H1 (cell line): Measurements from ENCODE around the gene ADAT3. TPM values are rescaled to one million over a fixed set of nuclear protein-coding genes. Genes with fewer than 3 reads are reported as not detected.

Experiments
- CTCF ChIA-PET: fragments of 300-600 bp; sonication (Branson Sonifier 250); formaldehyde crosslinking; loops from one replicate; lab custom pipeline; 2021; ENCODE audit not compliant: partially characterized antibody; lab: Charles Lee
- POLR2A ChIA-PET: fragments of 300-600 bp; sonication (Branson Sonifier 250); formaldehyde crosslinking; loops from one replicate; lab custom pipeline; 2021; ENCODE audit warnings: inconsistent platforms; ENCODE audit not compliant: partially characterized antibody; lab: Charles Lee
- DNase-seq, 2 experiments: peaks; one replicate each; pipeline versions ENCODE4 v3.0.0 to v3.0.0-alpha.2; 2010 to 2022; ENCODE audit warnings: low spot score in 2 of 2, low read depth in 1 of 2, mixed read lengths in 1 of 2
- FAIRE-seq: peaks from 2 replicates; lab custom pipeline; 2011; peaks lifted over from hg19 to GRCh38; lab: Jason Lieb, UNC
- H2AFZ ChIP-seq: 2 replicates; pipeline ENCODE4 v1.8.1; 2012; ENCODE audit warnings: low read length, inconsistent platforms
- H2AK5ac ChIP-seq: 2 replicates; pipeline ENCODE4 v1.6.1; 2013; ENCODE audit warnings: low read depth, low read length
- H2BK120ac ChIP-seq: replicated peaks from 2 replicates; pipeline ENCODE3; 2013; ENCODE audit warnings: low read depth, low read length, inconsistent platforms
- H2BK12ac ChIP-seq: 2 replicates; pipeline ENCODE4 v1.6.1; 2013; ENCODE audit warnings: low read depth, low read length
- H2BK15ac ChIP-seq: 2 replicates; pipeline ENCODE4 v1.6.1; 2013; ENCODE audit warnings: low read length
- H2BK20ac ChIP-seq: 2 replicates; pipeline ENCODE4 v1.6.1; 2013; ENCODE audit warnings: low read length
- H2BK5ac ChIP-seq: 2 replicates; pipeline ENCODE4 v1.6.1; 2013; ENCODE audit warnings: low read depth, low read length
- H3K14ac ChIP-seq: 2 replicates; pipeline ENCODE4 v1.6.1; 2013; ENCODE audit warnings: inconsistent platforms; ENCODE audit not compliant: insufficient read length
- H3K18ac ChIP-seq: 2 replicates; pipeline ENCODE4 v1.6.1; 2013; ENCODE audit warnings: low read length; ENCODE audit errors: extremely low read depth
- H3K23ac ChIP-seq: 2 replicates; pipeline ENCODE4 v1.6.1; 2013; ENCODE audit warnings: inconsistent platforms; ENCODE audit not compliant: insufficient read length
- H3K23me2 ChIP-seq: 2 replicates; pipeline ENCODE4 v1.6.1; 2013; ENCODE audit warnings: low read depth, low read length
- H3K27ac ChIP-seq: 2 replicates; pipeline ENCODE4 v1.6.1; 2011; ENCODE audit warnings: low read depth, low read length, inconsistent platforms
- H3K27me3 ChIP-seq, 4 experiments: replicated peaks in 1 of 4; 1 replicate in 1 of 4; 2 replicates in 3 of 4; pipeline versions ENCODE4 v1.6.1 to v1.8.1; 2011 to 2013; ENCODE audit warnings: low read length in 3 of 4, mild to moderate bottlenecking in 3 of 4, inconsistent platforms in 2 of 4, mixed read lengths in 2 of 4, moderate library complexity in 1 of 4; ENCODE audit not compliant: control insufficient read depth in 3 of 4, insufficient read depth in 3 of 4; ENCODE audit errors: extremely low read depth in 1 of 4
- H3K36me3 ChIP-seq, 4 experiments: 2 replicates each; pipeline versions ENCODE4 v1.6.1 to v1.8.1; 2011 to 2013; ENCODE audit warnings: mild to moderate bottlenecking in 4 of 4, low read length in 3 of 4, moderate library complexity in 2 of 4, control low read depth in 1 of 4, inconsistent platforms in 1 of 4; ENCODE audit not compliant: insufficient read depth in 4 of 4, control insufficient read depth in 2 of 4
- H3K4ac ChIP-seq: replicated peaks from 2 replicates; pipeline ENCODE3; 2013; ENCODE audit warnings: low read length, low read depth, mixed read lengths, inconsistent platforms; ENCODE audit not compliant: insufficient read length
- H3K4me1 ChIP-seq, 4 experiments: replicated peaks in 1 of 4; 1 replicate in 1 of 4; 2 replicates in 3 of 4; pipeline versions ENCODE4 v1.6.1 to v1.8.1; 2011 to 2013; ENCODE audit warnings: low read length in 3 of 4, inconsistent platforms in 2 of 4, mixed read lengths in 1 of 4; ENCODE audit not compliant: insufficient read depth in 4 of 4, control insufficient read depth in 3 of 4
- H3K4me2 ChIP-seq, 2 experiments: 2 replicates each; pipeline versions ENCODE4 v1.6.1 to v1.8.1; 2011 to 2013; ENCODE audit warnings: low read depth in 2 of 2, low read length in 2 of 2, control low read depth in 1 of 2, inconsistent platforms in 1 of 2, mild to moderate bottlenecking in 1 of 2; ENCODE audit not compliant: insufficient read depth in 1 of 2
- H3K4me3 ChIP-seq, 4 experiments: fragments of 200-600, 300-600 bp in 1 of 4; sonication (generic), shearing (Covaris generic), sonication (Bioruptor Twin) in 1 of 4; 2 replicates each; pipeline versions ENCODE4 v1.5.1 to v1.8.1; 2011 to 2016; ENCODE audit warnings: low read length in 4 of 4, low read depth in 3 of 4, control low read depth in 2 of 4, inconsistent platforms in 2 of 4, mild to moderate bottlenecking in 2 of 4, mixed read lengths in 1 of 4, moderate library complexity in 1 of 4; ENCODE audit not compliant: insufficient read depth in 2 of 4; ENCODE audit errors: extremely low read depth in 1 of 4
- H3K56ac ChIP-seq: replicated peaks from 2 replicates; pipeline ENCODE3; 2013; ENCODE audit warnings: low read depth, mild to moderate bottlenecking, mixed read lengths, low read length, inconsistent platforms; ENCODE audit not compliant: insufficient read length
- H3K79me1 ChIP-seq: 2 replicates; pipeline ENCODE4 v1.6.1; 2013; ENCODE audit warnings: low read depth, low read length, control low read depth
- H3K79me2 ChIP-seq, 2 experiments: 2 replicates each; pipeline versions ENCODE4 v1.6.1 to v1.8.1; 2012 to 2013; ENCODE audit warnings: low read length in 2 of 2, mild to moderate bottlenecking in 2 of 2, inconsistent platforms in 1 of 2; ENCODE audit not compliant: insufficient read depth in 2 of 2, control insufficient read depth in 1 of 2
- H3K9ac ChIP-seq, 4 experiments: replicated peaks in 1 of 4; 1 replicate in 1 of 4; 2 replicates in 3 of 4; pipeline versions ENCODE4 v1.6.1 to v1.8.1; 2011 to 2013; ENCODE audit warnings: low read depth in 3 of 4, low read length in 3 of 4, control low read depth in 2 of 4, mild to moderate bottlenecking in 2 of 4, moderate library complexity in 2 of 4, inconsistent platforms in 1 of 4; ENCODE audit errors: extremely low read depth in 1 of 4
- H3K9me3 ChIP-seq, 2 experiments: 2 replicates each; pipeline versions ENCODE4 v1.6.1 to v1.8.1; 2012 to 2013; ENCODE audit warnings: mild to moderate bottlenecking in 2 of 2, moderate library complexity in 2 of 2, control low read depth in 1 of 2, inconsistent platforms in 1 of 2, low read depth in 1 of 2, low read length in 1 of 2, mixed read lengths in 1 of 2; ENCODE audit not compliant: insufficient read depth in 2 of 2
- H4K20me1 ChIP-seq, 2 experiments: replicated peaks in 1 of 2; 2 replicates each; pipeline versions ENCODE3 to v1.8.1; 2011 to 2013; ENCODE audit warnings: inconsistent platforms in 2 of 2, low read length in 2 of 2, mild to moderate bottlenecking in 1 of 2; ENCODE audit not compliant: insufficient read depth in 2 of 2, control insufficient read depth in 1 of 2
- H4K5ac ChIP-seq: 2 replicates; pipeline ENCODE4 v1.6.1; 2013; ENCODE audit warnings: low read length, low read depth, mixed read lengths, inconsistent platforms; ENCODE audit not compliant: insufficient read length
- H4K8ac ChIP-seq: 2 replicates; pipeline ENCODE4 v1.8.0; 2013; ENCODE audit warnings: mild to moderate bottlenecking, moderate library complexity, low read length, inconsistent platforms; ENCODE audit not compliant: insufficient read depth; ENCODE audit errors: extremely low read depth
- H4K91ac ChIP-seq: replicated peaks from 2 replicates; pipeline ENCODE3; 2013; ENCODE audit warnings: low read length, mixed read lengths, inconsistent platforms; ENCODE audit not compliant: insufficient read length
- CBX5 ChIP-seq: fragments of 300-800, 300-1000 bp; sonication (generic); IDR thresholded peaks from 2 replicates; pipeline ENCODE4 v1.7.1; 2016; ENCODE audit warnings: antibody characterized with exemption, low read length, low read depth
- CHD1 ChIP-seq: IDR thresholded peaks from 2 replicates; pipeline ENCODE4 v1.6.1; 2012; ENCODE audit warnings: low read depth, low read length, improper control_type of control experiment
- CTCF ChIP-seq, 3 experiments: IDR thresholded peaks; 1 replicate in 2 of 3; 2 replicates in 1 of 3; pipeline versions ENCODE4 v1.5.1 to v1.6.1; 2011; ENCODE audit warnings: low read length in 3 of 3, mild to moderate bottlenecking in 3 of 3, inconsistent platforms in 2 of 3, low read depth in 1 of 3, moderate library complexity in 1 of 3; ENCODE audit not compliant: insufficient read depth in 1 of 3; ENCODE audit errors: control extremely low read depth in 1 of 3
- EP300 ChIP-seq, 2 experiments: IDR thresholded peaks; 1 replicate in 1 of 2; 2 replicates in 1 of 2; pipeline ENCODE4 v1.6.1; 2011 to 2012; ENCODE audit warnings: low read depth in 2 of 2, low read length in 2 of 2, mild to moderate bottlenecking in 2 of 2, borderline replicate concordance in 1 of 2, inconsistent platforms in 1 of 2, moderate library complexity in 1 of 2
- GTF2F1 ChIP-seq: IDR thresholded peaks from 2 replicates; pipeline ENCODE4 v1.6.1; 2012; ENCODE audit warnings: low read depth, low read length, improper control_type of control experiment, borderline replicate concordance
- MAFK ChIP-seq: IDR thresholded peaks from 2 replicates; pipeline ENCODE4 v1.6.1; 2012; ENCODE audit warnings: low read depth, mild to moderate bottlenecking, improper control_type of control experiment, low read length
- SP4 ChIP-seq: IDR thresholded peaks from 2 replicates; pipeline ENCODE4 v1.6.1; 2012; ENCODE audit warnings: low read length, inconsistent platforms
- YY1 ChIP-seq: IDR thresholded peaks from 2 replicates; pipeline ENCODE4 v1.6.1; 2011; ENCODE audit warnings: low read depth, mild to moderate bottlenecking, low read length
- WGBS, 2 experiments: shearing (Covaris generic) in 1 of 2; methylation state at CpG; one replicate each; pipeline versions ENCODE4 v1.1.6 to v1.1.7; 2013 to 2015; ENCODE audit warnings: low lambda C conversion rate in 2 of 2, mixed read lengths in 2 of 2, inconsistent platforms in 1 of 2, low coverage in 1 of 2, missing lambda C conversion rate in 1 of 2; ENCODE audit not compliant: insufficient replicate concordance in 2 of 2, insufficient coverage in 1 of 2, insufficient read length in 1 of 2; ENCODE audit errors: extremely low coverage in 1 of 2, missing lambda C conversion rate in 1 of 2; 5-methylcytosine and 5-hydroxymethylcytosine counted together
- polyA plus RNA-seq, 7 experiments: library from polyadenylated mRNA; depleted of rRNA in 3 of 7; stranded (reverse) in 5 of 7; unstranded in 2 of 7; fragments of >200 nt in 5 of 7; fragments of 200-250 nt in 2 of 7; gene quantifications; 1 replicate in 5 of 7; 2 replicates in 1 of 7; 4 replicates in 1 of 7; pipeline versions ENCODE4 v1.2.1 to v1.2.3, GENCODE V29; 2011 to 2013; ENCODE audit warnings: missing spikeins in 2 of 7, mixed read lengths in 2 of 7
- total RNA-seq: library from RNA; stranded (reverse); fragmentation: NEBNext Ultra II Directional; extraction: Animal tissue kit (Norgen Biotek cat#: 25700); gene quantifications from 2 replicates; pipeline ENCODE4 v1.2.1, GENCODE V29; 2021

ADAT3 gene
- total and polyA plus RNA-seq, 2 of the 8 experiments (the other 6 are each of a cell fraction or from before 2014, with no cell fraction given) = 5.4 to 10.8 TPM

GRCh38 chr19:1862068-1862423, 43.2 kb upstream of the ADAT3 start:
- no peak overlapping the region for H2BK15ac ChIP-seq
- no peak overlapping the region; the same call in 1 of the 2 replicates for H2BK5ac ChIP-seq
- H3K9ac ChIP-seq = peak overlapping the region in 3 of 4 experiments; percentile 7 to 52 (median 25); a peak in 2 of 7 replicates
- H3K4me3 ChIP-seq = peak overlapping the region; percentile 66 to 84 (median 76)
- peaks cover 0 to 50% (median 35%) of the 10 kb centered on the region in 4 experiments; a peak in 6 of 7 replicates for H3K4me1 ChIP-seq
- H2AK5ac ChIP-seq = no peak overlapping the region
- H4K5ac ChIP-seq = no peak overlapping the region
- peaks cover 18 to 53% of the 10 kb centered on the region in 2 experiments; a peak in 3 of 4 replicates for H3K79me2 ChIP-seq
- no peak overlapping the region for H3K14ac ChIP-seq
- H3K23me2 ChIP-seq = peaks cover 10% of the 10 kb centered on the region; the same call in 1 of the 2 replicates
- no peak for DNase-seq
- H3K4me2 ChIP-seq = peak overlapping the region; percentile 89 to 90
- H2BK12ac ChIP-seq = no peak overlapping the region
- WGBS, 2 experiments = 1% methylated on average over 18 of the region's 21 CpGs; no CpG with 5 or more reads in 1 of the 2 experiments
- no peak overlapping the region for H4K91ac ChIP-seq
- peak overlapping the region; percentile 62; the same call in 1 of the 2 replicates for H4K8ac ChIP-seq
- H2BK120ac ChIP-seq = no peak overlapping the region
- H2AFZ ChIP-seq = no peak overlapping the region
- H3K79me1 ChIP-seq = peaks cover 16% of the 10 kb centered on the region
- H3K36me3 ChIP-seq = no peaks in the 10 kb centered on the region
- ChIA-PET CTCF (no interaction called here), POLR2A (interaction anchor here (1.3 kb wide), 1 partner anchor 13 kb away, joined by 4 read pairs; the partner anchor contains the start of gene REXO1)
- no peak overlapping the region for H3K27ac ChIP-seq
- H3K4ac ChIP-seq = no peak overlapping the region
- no peaks in the 10 kb centered on the region for H3K9me3 ChIP-seq
- no peak for FAIRE-seq
- H2BK20ac ChIP-seq = no peak overlapping the region
- TF ChIP-seq MAFK (no peak), GTF2F1 (no peak), CTCF (IDR thresholded peaks at IDR 0.05; ENCODE audit: control extremely low read depth in 1 of 3, insufficient read depth in 1 of 3, low read depth in 1 of 3, low read length in 3 of 3) (no peak), EP300 (IDR thresholded peaks at IDR 0.05; ENCODE audit: borderline replicate concordance in 1 of 2, low read depth in 2 of 2, low read length in 2 of 2) (no peak), SP4 (no peak), YY1 (no peak), CBX5 (no peak), CHD1 (no peak)
- peaks cover 0 to 15% (median 6%) of the 10 kb centered on the region in 4 experiments; a peak in 5 of 7 replicates for H3K27me3 ChIP-seq
- no peak overlapping the region for H3K56ac ChIP-seq
- no peak overlapping the region for H3K23ac ChIP-seq
- H4K20me1 ChIP-seq = peaks cover 32 to 49% of the 10 kb centered on the region in 2 experiments
- no peak overlapping the region; the same call in 1 of the 2 replicates for H3K18ac ChIP-seq
